ENCODE measurements around the gene FMO4. TPM values are rescaled to one million over a fixed set of nuclear protein-coding genes. Genes with fewer than 3 reads are reported as not detected.
"Not testable (repeated sequence)": the region's sequence is repeated elsewhere in the genome, so short reads cannot be mapped to it uniquely, and the experiment has no call there.

The FMO4 gene
- total RNA-seq, 2 donors from 2014 or later = 3.0 to 4.6 TPM

DNA sequence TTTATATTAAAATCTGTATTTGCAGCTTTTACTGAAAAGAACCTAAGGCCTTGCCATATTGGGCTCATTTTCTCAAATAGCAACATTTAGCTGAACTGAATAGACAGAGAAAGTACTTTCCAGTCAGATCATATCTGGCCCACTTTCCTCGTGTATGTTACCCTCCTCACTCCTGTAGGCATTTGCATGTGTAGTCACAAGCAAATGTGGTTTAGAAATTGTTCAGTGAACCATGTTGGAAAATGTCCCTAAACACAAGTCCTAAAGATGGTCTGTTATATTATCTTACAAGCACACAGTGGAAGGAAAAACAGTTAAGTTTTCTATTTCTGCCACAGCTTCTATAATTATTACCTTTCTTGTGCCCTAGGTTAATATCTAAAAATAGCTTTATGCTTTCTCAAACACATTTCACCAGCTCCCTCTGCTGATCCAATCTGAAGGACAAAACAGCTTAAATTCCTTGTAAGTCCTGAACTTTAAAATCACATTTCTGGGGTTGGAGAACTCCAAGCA lies 606 bp upstream of the FMO4 start:
- DNase-seq (ENCODE audit: low spot score) = no peak
- intact Hi-C loops (cut with DNase I) = loop anchor here (10.0 kb wide), 3 partner anchors 59 to 121 kb away; partner anchors contain the start of gene FMO1 (in 1 of the 2)

- intact Hi-C loops (cut with DNase I) = no loop called here
- DNase-seq (ENCODE audit: low spot score) = no peak
These were observed 15.3 kb downstream of the FMO4 start for GRCh38 chr1:171329251-171329650.

- intact Hi-C loops (cut with DNase I) = no loop called here
- DNase-seq (ENCODE audit: low spot score) = no peak
These were observed 20.1 kb downstream of the FMO4 start for GRCh38 chr1:171334024-171334640.

GRCh38 chr1:171335964-171336363 lies 22.0 kb downstream of the FMO4 start:
- DNase-seq (ENCODE audit: low spot score) = no peak
- intact Hi-C loops (cut with DNase I) = no loop called here

DNA sequence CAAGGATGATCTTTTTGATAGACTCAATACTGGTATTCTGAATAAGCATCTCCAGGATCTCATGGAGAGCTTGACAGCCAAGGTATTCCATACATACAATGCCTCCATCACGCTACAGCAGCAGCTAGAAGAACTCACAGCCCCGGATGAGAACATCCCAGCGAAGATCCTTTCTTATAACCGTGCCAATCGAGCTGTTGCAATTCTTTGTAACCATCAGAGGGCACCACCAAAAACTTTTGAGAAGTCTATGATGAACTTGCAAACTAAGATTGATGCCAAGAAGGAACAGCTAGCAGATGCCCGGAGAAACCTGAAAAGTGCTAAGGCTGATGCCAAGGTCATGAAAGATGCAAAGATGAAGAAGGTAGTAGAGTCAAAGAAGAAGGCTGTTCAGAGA lies 25.4 kb downstream of the FMO4 start:
- intact Hi-C loops (cut with DNase I); DNase-seq (ENCODE audit: low spot score): not testable (repeated sequence)

GRCh38 chr1:171343727-171344472 lies 29.9 kb downstream of the FMO4 start:
- no peak for DNase-seq (ENCODE audit: low spot score)
- intact Hi-C loops (cut with DNase I) = no loop called here

DNA sequence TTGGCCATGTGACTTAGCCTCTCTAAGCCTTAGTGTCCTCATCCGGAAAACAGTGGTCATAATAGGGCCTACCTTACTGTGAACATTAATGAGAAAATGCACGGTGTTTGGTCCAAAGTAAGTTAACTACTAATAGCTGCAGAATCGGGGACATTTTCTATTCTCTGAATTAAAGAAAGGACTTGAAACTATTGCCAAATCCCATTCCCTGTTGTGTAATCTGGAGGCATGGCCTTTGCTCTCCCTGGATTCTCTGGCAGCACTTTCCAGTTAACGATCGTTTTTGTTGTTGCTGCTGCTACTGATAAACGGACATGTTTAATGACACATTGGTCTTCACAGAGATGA lies 30.5 kb downstream of the FMO4 start:
- intact Hi-C loops (cut with DNase I) = no loop called here
- DNase-seq (ENCODE audit: low spot score) = no peak

- intact Hi-C loops (cut with DNase I) = no loop called here
- no peak for DNase-seq (ENCODE audit: low spot score)
These were observed 31.6 kb downstream of the FMO4 start for GRCh38 chr1:171345536-171345935.

DNA sequence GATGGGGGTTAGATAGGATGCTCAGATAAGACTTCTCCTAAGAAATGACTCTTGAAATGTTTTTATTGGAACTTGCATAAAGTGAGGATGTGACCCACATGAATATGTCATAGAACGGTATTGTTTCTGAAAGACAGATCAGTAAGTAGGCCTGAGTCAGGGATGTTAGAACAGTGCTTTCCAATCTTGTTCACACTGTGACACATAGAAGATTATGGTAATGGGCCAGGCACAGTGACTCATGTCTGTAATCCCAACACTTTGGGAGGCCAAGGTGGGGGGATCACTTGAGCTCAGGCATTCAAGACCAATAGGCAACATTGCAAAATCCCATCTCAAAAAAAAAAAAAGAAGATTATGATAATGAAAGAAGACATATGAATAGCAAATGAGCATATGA lies 32.9 kb downstream of the FMO4 start:
- intact Hi-C loops (cut with DNase I) = no loop called here
- no peak for DNase-seq (ENCODE audit: low spot score)

DNA sequence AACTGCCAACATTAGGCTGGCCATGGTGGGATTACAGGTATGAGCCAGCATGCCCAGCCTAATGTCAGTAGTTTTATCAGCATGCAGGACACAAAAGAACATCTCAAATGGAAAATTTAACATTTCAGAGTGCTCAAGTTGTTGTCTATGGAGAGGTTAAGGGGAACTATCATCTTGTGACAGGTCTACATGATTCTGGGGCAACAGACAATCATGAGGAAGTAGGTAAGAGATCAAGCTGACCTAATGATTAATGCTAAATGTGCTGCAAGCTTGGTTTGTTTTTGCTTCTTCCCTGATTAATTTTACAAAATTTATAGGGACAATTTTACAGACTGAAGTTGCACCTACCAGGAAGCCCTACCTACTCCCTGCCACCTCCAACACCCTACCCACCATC lies 36.6 kb downstream of the FMO4 start:
- no peak for DNase-seq (ENCODE audit: low spot score)
- intact Hi-C loops (cut with DNase I) = no loop called here

DNA sequence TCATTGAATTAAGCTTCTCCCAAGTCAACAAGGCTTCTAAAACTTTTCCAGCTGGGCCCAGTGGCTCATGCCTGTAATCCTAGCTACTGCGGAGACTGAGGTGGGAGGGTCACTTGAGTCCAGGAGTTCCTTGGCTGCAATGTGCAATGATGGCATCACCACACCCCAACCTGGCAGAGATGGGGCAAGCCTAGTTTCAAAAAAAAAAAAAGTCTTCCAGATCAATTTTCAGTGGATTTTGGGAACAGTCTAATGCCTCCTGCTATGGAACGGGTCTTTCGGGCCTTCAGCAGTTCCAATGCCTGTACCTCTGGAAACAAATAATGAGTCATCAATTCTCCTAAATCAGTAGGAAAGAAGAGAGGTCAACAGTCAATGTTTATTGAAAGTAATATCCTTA lies 38.0 kb downstream of the FMO4 start:
- intact Hi-C loops (cut with DNase I) = no loop called here
- DNase-seq (ENCODE audit: low spot score) = no peak

- DNase-seq (ENCODE audit: low spot score) = no peak
- intact Hi-C loops (cut with DNase I) = no loop called here
These were observed 38.6 kb downstream of the FMO4 start for GRCh38 chr1:171352554-171352953.

DNA sequence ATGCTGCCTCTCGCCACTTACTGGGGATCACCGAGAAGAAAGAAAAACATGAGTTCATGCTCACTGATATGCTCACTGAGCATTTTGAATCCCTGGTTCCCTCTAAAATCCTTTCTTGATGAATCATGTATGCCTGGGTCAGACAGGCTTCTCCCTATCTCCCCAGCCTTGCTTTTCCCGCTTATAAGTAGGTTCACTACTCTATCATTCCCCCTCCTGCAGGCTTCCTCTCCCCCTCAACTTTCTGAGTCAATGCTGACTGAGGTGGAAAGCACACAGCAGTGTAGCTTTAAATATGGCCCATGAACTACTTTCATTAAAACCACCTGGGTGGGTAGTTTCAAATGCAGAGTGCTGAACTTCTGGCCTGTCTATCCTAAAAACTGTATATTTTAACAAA lies 41.7 kb downstream of the FMO4 start:
- DNase-seq (ENCODE audit: low spot score) = no peak
- intact Hi-C loops (cut with DNase I) = no loop called here

DNA sequence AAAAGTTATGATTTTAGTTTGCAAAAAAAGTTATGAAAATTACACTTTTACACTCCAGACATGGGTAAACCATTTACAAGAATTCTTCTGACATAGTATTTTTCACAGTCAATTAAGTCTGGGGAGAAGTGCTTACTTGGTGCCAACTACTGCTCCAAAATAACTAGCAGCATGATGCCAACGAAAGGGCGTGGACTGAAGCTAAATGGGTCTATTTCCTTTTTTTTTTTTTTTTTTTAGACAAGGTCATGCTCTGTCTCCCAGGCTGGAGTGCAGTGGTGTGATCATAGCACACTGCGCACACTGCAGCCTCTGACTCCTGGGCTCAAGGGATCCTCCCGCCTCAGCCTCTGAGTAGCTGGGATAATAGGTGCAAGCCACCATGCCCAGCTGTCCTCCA lies 43.2 kb downstream of the FMO4 start:
- intact Hi-C loops (cut with DNase I) = no loop called here
- no peak for DNase-seq (ENCODE audit: low spot score)

GRCh38 chr1:171359355-171359648 lies 45.3 kb downstream of the FMO4 start:
- DNase-seq (ENCODE audit: low spot score); intact Hi-C loops (cut with DNase I): not testable (repeated sequence)

DNA sequence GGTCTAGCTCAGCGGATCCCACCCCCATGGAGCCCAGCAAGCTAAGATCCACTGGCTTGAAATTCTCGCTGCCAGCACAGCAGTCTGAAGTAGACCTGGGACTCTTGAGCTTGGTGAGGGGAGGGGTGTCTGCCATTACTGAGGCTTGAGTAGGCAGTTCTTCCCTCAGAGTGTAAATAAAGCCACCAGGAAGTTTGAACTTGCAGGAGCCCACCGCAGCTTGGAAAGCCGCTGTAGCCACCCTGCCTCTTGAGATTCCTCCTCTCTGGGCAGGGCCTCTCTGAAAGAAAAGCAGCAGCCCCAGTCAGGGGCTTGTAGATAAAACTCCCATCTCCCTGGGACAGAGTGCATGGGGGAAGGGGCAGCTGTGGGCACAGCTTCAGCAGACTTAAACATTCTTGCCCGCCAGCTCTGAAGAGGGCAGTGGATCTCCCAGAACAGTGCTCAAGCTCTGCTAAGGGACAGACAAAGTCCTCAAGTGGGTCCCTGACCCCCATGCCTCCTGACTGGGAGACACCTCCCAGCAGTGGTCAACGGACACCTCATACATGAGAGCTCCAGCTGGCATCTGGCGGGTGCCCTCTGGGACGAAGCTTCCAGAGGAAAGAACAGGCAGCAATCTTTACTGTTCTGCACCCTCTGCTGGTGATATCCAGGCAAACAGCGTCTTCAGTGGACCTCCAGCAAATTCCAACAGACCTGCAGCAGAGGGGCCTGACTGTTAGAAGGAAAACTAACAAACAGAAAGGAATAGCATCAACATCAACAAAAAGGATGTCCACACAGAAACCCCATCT lies 45.9 kb downstream of the FMO4 start:
- intact Hi-C loops (cut with DNase I); DNase-seq (ENCODE audit: low spot score): not testable (repeated sequence)

DNA sequence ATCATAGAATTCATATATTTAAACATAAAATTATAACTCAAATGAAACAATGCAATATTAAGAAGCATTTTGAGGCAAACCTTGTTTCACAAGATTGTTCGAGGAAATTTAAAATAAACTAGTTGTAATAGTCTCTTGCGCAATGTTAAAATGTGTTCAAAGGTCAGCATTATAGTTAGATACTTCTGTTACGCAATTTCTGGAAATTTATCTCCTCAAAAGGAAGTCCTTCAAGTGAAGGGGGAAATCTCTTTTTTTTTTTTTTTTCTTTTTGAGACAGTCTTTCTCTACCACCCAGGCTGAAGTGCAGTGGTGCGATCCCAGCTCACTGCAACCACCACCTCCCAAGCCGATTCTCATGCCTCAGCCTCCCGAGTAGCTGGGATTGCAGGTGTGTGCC lies 52.1 kb downstream of the FMO4 start:
- no peak for DNase-seq (ENCODE audit: low spot score)
- intact Hi-C loops (cut with DNase I) = no loop called here

DNA sequence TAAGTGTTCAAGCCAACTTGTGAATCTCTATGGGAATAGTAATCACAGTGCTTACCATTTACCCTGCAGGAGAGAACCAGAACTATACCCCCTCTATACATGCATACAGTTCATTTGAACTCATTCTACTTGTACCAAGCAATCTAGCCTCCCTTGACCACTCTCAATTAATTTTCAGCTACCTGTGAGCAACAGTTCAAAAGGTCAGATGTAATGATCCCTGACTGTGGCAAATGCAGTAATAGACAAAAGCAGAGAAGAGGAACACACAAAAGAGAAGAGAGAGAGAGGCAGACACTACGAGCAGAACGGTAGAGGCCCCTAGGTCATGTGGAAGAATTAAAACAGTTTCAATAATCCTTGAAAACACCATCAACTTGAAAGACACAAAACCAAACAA lies 52.8 kb downstream of the FMO4 start:
- DNase-seq (ENCODE audit: low spot score) = no peak
- intact Hi-C loops (cut with DNase I) = no loop called here

GRCh38 chr1:171367436-171367835 lies 53.5 kb downstream of the FMO4 start:
- DNase-seq (ENCODE audit: low spot score) = no peak
- intact Hi-C loops (cut with DNase I) = no loop called here

- intact Hi-C loops (cut with DNase I) = no loop called here
- DNase-seq (ENCODE audit: low spot score) = no peak
These were observed 58.6 kb downstream of the FMO4 start for GRCh38 chr1:171372418-171373084.

Data from posterior vena cava (tissue), 2 donors.